NCI-H2196 treated with DMSO at 0.1 percent for 48 hours (cell line): ENCODE measurements around the gene NANOGP8.
"Not testable (repeated sequence)": the region's sequence is repeated elsewhere in the genome, so short reads cannot be mapped to it uniquely, and the experiment has no call there.

Source experiments
- DNase-seq: peaks from one replicate; lab custom pipeline; 2025; ENCODE audit not compliant: unreplicated experiment; lab: John Stamatoyannopoulos, UW

The NANOGP8 gene

GRCh38 chr15:35095941-35096340 lies 10.8 kb upstream of the NANOGP8 start:
- DNase-seq = no peak

DNA sequence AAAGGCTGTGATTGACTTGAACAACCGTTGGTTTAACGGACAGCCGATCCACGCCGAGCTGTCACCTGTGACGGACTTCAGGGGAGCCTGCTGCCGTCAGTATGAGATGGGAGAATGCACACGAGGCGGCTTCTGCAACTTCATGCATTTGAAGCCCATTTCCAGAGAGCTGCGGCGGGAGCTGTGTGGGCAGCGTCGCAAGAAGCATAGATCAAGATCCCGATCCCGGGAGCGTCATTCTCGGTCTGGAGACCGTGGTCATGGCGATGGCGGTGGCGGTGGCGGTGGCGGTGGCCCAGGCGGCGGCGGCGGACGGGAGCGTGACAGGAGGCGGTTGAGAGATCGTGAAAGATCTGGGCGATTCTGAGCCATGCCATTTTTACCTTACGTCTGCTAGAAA lies 7.8 kb upstream of the NANOGP8 start:
- DNase-seq = no peak

DNA sequence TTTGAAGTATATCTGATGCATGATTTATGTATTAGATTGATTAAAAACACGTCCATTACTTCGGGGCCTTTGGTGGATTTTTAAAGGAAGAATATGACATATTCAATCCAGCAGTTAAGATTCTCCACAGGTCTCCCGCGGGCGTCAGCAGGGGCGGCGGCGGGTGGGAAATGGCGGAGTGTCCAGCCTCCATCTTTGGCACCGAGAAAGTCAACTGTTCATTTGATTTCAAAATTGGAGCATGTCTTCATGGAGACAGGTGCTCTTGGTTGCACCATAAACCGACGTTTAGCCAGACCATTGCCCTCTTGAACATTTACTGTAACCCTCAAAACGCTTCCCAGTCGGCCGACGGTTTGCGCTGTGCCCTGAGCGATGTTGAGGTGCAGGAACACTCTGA lies 7.2 kb upstream of the NANOGP8 start:
- DNase-seq = no peak

GRCh38 chr15:35090104-35090807 lies 5.2 kb upstream of the NANOGP8 start:
- DNase-seq = no peak

DNA sequence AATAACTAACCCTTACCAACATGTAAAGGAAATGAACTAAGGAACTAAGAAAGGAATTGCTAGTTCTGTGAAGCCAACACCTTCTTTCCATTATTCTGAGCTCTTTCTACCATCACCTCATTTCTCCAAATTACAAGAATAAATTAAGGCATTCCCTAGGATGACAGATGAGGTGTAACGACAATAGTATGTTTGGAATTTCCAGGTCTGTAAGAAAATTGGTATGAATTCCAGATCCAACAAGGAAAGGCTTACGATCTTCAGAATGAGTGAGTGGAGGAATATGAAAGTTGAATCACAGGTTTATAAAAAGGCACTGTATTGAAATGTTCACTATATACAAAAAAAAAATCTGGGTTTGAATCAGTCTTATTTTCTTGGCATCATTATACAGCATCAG lies 4.5 kb upstream of the NANOGP8 start:
- DNase-seq = no peak

DNA sequence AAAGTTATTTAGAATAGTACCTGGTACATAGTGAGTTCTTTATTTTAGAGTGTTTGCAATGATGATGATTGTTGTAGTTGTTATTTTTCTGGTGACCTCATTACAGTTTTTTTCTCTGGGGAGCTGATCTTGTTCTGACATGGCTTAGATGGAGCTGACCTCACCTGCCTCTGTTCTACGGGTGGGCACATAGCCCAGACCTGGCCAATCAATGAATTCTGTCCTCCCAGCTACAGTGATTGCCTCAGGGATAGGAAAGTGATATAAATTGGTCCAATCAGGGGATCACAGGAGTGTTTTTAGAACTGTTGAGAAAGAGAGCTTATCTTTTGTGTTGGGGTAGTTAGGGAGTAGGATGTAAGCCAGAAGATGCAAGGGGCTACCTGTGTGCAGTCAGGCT lies 3.2 kb upstream of the NANOGP8 start:
- DNase-seq = no peak

- no peak for DNase-seq
Measured at GRCh38 chr15:35087759-35088158, 2.7 kb upstream of the NANOGP8 start.

GRCh38 chr15:35082371-35083348 lies 2.4 kb downstream of the NANOGP8 start:
- not testable (repeated sequence) for DNase-seq

GRCh38 chr15:35081626-35082365 lies 3.3 kb downstream of the NANOGP8 start:
- not testable (repeated sequence) for DNase-seq

- DNase-seq = no peak
Measured at GRCh38 chr15:35080226-35080625, 4.9 kb downstream of the NANOGP8 start.

DNA sequence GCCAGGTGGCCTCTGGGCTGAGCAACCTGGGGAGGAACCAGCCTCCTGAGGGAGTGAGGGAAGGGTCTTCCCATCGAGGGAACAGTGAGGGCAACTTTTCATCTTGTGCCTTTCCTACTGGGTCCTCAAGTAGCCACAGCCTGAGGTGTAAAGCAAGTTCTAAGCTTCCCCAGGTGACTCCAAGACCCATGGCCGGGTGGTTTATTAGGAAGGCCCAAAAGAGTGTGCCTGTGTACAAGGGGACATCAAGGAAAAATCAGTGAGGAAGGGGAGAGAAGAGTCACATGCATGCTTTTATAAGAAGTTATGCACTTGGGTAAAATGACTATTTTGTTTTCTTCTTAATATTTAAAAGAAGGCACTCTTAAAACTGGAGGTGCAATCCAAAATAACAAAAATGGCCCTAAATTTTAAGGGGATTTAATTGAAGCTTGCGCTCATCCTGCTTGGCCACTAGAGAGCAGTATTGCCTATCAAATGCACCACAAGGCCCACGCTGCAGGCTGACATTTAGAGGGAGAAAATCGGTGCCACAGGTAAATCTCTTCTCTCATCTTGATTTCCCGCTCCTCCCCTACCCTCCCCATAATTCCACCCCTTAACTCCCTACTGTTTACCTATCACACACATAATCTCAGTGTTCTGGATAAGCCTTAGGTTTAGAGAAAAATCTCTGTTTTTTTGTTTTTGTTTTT lies 6.7 kb downstream of the NANOGP8 start:
- no peak for DNase-seq

DNA sequence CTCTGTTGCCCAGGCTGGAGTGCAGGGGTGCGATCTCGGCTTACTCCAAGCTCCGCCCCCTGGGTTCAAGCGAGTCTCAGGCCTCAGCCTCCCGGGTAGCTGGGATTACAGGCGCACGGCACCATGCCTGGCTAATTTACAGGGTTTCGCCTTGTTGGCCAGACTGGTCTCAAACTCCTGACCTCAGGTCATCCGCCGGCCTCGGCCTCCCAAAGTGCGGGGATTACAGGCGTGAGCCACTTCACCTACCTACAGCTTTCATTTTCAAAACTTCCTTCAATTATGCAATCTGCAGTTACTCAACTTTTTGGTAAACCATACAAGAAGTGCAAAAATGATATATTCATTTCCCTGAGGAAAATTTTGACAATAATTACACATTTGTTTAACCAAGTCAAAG lies 14.0 kb downstream of the NANOGP8 start:
- no peak for DNase-seq

DNA sequence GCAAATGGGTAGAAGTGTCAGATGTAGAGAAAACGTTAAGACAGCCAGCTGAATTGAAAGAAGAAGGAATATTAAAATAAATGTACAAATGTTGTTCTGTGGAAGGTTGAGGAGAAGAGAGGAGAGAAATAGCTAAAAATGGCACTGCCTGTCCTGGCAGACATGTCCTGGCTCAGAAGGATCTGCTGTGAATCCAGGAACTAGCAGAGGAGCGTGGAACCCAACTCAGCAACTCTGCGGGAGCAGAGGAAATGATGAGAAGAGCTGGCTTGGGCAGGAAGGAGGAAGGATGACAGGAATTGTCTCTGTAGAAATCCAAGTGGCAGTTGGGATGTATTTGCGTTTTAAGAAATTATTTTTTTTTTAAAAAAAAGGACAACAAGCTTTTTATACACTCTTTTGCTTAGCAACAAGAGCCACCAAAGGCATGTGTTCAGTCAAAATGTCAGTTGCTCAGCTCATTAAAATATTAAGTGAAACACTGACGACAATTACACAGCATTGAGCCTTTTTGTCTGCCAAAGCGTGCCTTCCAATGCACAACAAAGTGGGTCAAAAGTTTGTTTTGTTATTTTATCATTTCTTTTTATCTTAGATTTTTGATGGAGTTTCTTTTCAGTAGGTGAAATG lies 16.1 kb downstream of the NANOGP8 start:
- DNase-seq = no peak

DNA sequence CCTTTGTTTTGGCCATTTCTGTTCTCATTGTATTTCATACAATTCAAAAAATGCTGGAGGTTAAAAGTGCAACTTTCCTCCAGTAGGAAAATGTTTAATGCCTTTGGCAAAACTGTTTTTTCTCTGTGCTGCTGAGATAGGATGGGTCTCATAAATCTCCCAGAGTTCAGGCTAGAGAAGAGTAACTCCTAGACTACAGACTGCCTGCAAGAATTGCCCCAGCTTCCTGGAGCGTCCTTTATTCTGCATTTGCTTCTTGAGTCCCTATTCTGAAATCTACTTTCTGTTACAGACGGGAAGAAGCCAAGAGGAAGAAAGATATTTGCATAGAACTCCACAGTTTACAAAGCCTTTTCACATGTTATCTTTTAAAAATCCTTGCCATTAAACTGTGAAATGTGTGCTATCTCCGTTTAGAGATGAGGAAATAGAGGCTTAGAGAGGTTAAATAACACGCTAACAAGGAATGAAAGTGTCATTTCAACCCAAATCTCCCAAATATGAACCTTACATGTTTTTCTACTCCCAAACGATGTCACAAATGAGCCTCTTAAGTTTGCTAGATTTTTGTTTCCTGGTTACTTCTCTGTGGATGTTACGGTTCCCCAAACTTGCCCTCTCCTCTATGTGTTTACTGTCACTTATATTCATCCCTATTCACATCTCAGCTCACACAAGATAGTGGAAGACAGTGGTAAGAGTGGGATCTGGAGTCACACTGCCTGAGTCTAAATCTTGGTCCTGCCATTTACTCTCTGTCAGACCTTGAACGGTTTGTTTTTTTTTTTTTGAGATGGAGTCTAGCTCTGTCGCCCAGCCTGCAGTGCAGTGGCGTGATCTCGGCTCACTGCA lies 17.4 kb downstream of the NANOGP8 start:
- DNase-seq = no peak

- DNase-seq = no peak
Measured at GRCh38 chr15:35066094-35066493, 19.0 kb downstream of the NANOGP8 start.

- no peak for DNase-seq
Measured at GRCh38 chr15:35064576-35065190, 20.4 kb downstream of the NANOGP8 start.

DNA sequence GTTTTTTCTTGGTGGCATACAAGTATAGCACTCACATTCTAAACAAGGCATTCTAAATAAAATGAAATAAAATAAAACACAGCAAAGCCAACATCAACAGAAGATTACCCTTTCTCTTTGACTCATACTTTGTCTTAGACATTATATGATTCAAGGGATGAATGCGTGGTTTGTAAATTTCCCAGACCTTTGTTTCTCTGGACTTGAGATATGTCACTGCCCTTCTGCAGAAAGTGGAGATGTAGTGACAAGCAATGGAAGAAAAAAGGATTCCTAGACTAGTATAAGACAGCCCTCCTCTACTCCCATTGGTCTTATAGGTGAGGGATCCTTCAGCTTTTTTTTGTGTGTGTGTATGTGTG lies 22.4 kb downstream of the NANOGP8 start:
- no peak for DNase-seq

GRCh38 chr15:35061825-35062737 lies 23.0 kb downstream of the NANOGP8 start:
- no peak for DNase-seq
